Effector memory CD8-positive, alpha-beta T cell (primary cell): Measurements from ENCODE around the gene CLN6.

ENCODE experiments used
- ATAC-seq: fragments of 150-1000 bp; cut with Tn5 transposase; replicated peaks from 2 replicates; pipeline ENCODE4 v1.10.0; 2021; ENCODE audit warnings: mild to moderate bottlenecking, moderate library complexity
- DNase-seq, 3 experiments: peaks; one replicate each; pipeline ENCODE4 v3.0.0; 2021
- H3K27ac Mint-ChIP-seq, 2 donors: one replicate each; pipeline ENCODE4 v1.8.0; 2022; ENCODE audit warnings: mild to moderate bottlenecking in 2 of 2, mixed read lengths in 2 of 2, moderate library complexity in 2 of 2
- H3K27me3 Mint-ChIP-seq, 2 donors: one replicate each; pipeline ENCODE4 v1.8.0; 2022; ENCODE audit warnings: mixed read lengths in 2 of 2
- H3K36me3 Mint-ChIP-seq: one replicate; pipeline ENCODE4 v1.8.0; 2022; ENCODE audit warnings: mild to moderate bottlenecking, moderate library complexity, mixed read lengths; ENCODE audit not compliant: insufficient read depth
- H3K4me1 Mint-ChIP-seq, 2 donors: one replicate each; pipeline ENCODE4 v1.8.0; 2022; ENCODE audit warnings: low read depth in 2 of 2, mixed read lengths in 2 of 2
- H3K4me3 Mint-ChIP-seq, 2 donors: one replicate each; pipeline ENCODE4 v1.8.0; 2022; ENCODE audit warnings: mild to moderate bottlenecking in 2 of 2, mixed read lengths in 2 of 2, moderate library complexity in 2 of 2
- H3K9me3 Mint-ChIP-seq, 2 donors: one replicate each; pipeline ENCODE4 v1.8.0; 2022; ENCODE audit warnings: mixed read lengths in 2 of 2
- total RNA-seq, 9 experiments: gene quantifications; one replicate each; lab custom pipeline; 2026; lab: John Stamatoyannopoulos, UW

CLN6 gene
- 4.7 to 28.5 (median 16.6) reads per million in 9 experiments for total RNA-seq

GRCh38 chr15:68229386-68230156 lies at the start of gene CLN6:
TSS of gene CLN6 (minus strand) at chr15:68229728. CDS start at chr15:68229584, 144 bp downstream.
- H3K27me3 Mint-ChIP-seq: peaks cover 13 to 16% of the 10 kb centered on the region in 2 donors
- peak within 1 kb of the TSS; percentile 87 to 94 for H3K4me3 Mint-ChIP-seq
- H3K27ac Mint-ChIP-seq: peak within 1 kb of the TSS; percentile 91 to 92
- peak; percentile 80 for ATAC-seq
- H3K4me1 Mint-ChIP-seq: peaks cover 23 to 25% of the 10 kb centered on the region in 2 donors
- peaks cover 6% of the 10 kb centered on the region for H3K36me3 Mint-ChIP-seq
- no peaks in the 10 kb centered on the region for H3K9me3 Mint-ChIP-seq
- peak; percentile 73 to 75 (median 74) for DNase-seq

GRCh38 chr15:68278595-68279405 lies 49.3 kb upstream of the CLN6 start:
- no peaks in the 10 kb centered on the region for H3K27me3 Mint-ChIP-seq
- H3K27ac Mint-ChIP-seq: peak overlapping the region; percentile 100
- ATAC-seq: peak; percentile 23
- H3K9me3 Mint-ChIP-seq: peaks cover 0 to 9% of the 10 kb centered on the region in 2 donors
- peak overlapping the region; percentile 94 to 99 for H3K4me3 Mint-ChIP-seq
- DNase-seq: no peak
- peaks cover 30% of the 10 kb centered on the region for H3K36me3 Mint-ChIP-seq
- H3K4me1 Mint-ChIP-seq: peaks cover 37 to 52% of the 10 kb centered on the region in 2 donors

GRCh38 chr15:68278345-68278594 lies 48.7 kb upstream of the CLN6 start:
- H3K36me3 Mint-ChIP-seq: peaks cover 30% of the 10 kb centered on the region
- DNase-seq: peak in 1 of 3 experiments; percentile 77
- H3K27me3 Mint-ChIP-seq: no peaks in the 10 kb centered on the region
- peak overlapping the region; percentile 94 to 99 for H3K4me3 Mint-ChIP-seq
- H3K9me3 Mint-ChIP-seq: peaks cover 0 to 9% of the 10 kb centered on the region in 2 donors
- ATAC-seq: no peak
- peak overlapping the region; percentile 100 for H3K27ac Mint-ChIP-seq
- peaks cover 36 to 52% of the 10 kb centered on the region in 2 donors for H3K4me1 Mint-ChIP-seq

- Mint-ChIP-seq H3K9me3 (peaks cover 0 to 9% of the 10 kb centered on the region in 2 donors), H3K27ac (peak within 1 kb of the TSS; percentile 100), H3K4me3 (peak within 1 kb of the TSS; percentile 94 to 99), H3K36me3 (peaks cover 30% of the 10 kb centered on the region), H3K27me3 (no peaks in the 10 kb centered on the region), H3K4me1 (peaks cover 36 to 52% of the 10 kb centered on the region in 2 donors)
- peak; percentile 83 to 89 (median 84) for DNase-seq
- ATAC-seq: peak; percentile 77
Measured at GRCh38 chr15:68277603-68278344, 48.2 kb upstream of the CLN6 start, which contains the start of gene FEM1B. TSS of gene FEM1B (plus strand) at chr15:68277745. CDS start at chr15:68278418, 673 bp downstream.

- Mint-ChIP-seq H3K36me3 (peaks cover 30% of the 10 kb centered on the region), H3K27ac (peak overlapping the region; percentile 100), H3K9me3 (peaks cover 0 to 9% of the 10 kb centered on the region in 2 donors), H3K27me3 (no peaks in the 10 kb centered on the region), H3K4me1 (peaks cover 35 to 49% of the 10 kb centered on the region in 2 donors), H3K4me3 (peak overlapping the region; percentile 94 to 99)
- ATAC-seq: peak; percentile 1
- no peak for DNase-seq
Measured at GRCh38 chr15:68277131-68277602, 47.6 kb upstream of the CLN6 start.

- Mint-ChIP-seq H3K4me3 (peak overlapping the region; percentile 94 to 99), H3K36me3 (peaks cover 29% of the 10 kb centered on the region), H3K4me1 (peaks cover 30 to 44% of the 10 kb centered on the region in 2 donors), H3K27me3 (no peaks in the 10 kb centered on the region), H3K9me3 (peaks cover 0 to 9% of the 10 kb centered on the region in 2 donors), H3K27ac (peak overlapping the region; percentile 100)
- no peak for ATAC-seq
- DNase-seq: no peak
Measured at GRCh38 chr15:68276668-68277067, 47.1 kb upstream of the CLN6 start.

GRCh38 chr15:68275165-68275746 lies 45.7 kb upstream of the CLN6 start:
- no peak for DNase-seq

GRCh38 chr15:68274201-68274848 lies 44.8 kb upstream of the CLN6 start:
- no peak overlapping the region for H3K27ac Mint-ChIP-seq
- H3K27me3 Mint-ChIP-seq: no peaks in the 10 kb centered on the region
- DNase-seq: no peak
- no peak for ATAC-seq
- H3K9me3 Mint-ChIP-seq: peaks cover 0 to 9% of the 10 kb centered on the region in 2 donors
- H3K36me3 Mint-ChIP-seq: peaks cover 20% of the 10 kb centered on the region
- peaks cover 18 to 20% of the 10 kb centered on the region in 2 donors for H3K4me1 Mint-ChIP-seq
- no peak overlapping the region for H3K4me3 Mint-ChIP-seq

More at GRCh38 chr15:68275165-68275746, 45.7 kb upstream of the CLN6 start:
- Mint-ChIP-seq H3K4me3 (peak overlapping the region in 1 of 2 donors; percentile 94), H3K27me3 (no peaks in the 10 kb centered on the region), H3K36me3 (peaks cover 24% of the 10 kb centered on the region), H3K9me3 (peaks cover 0 to 9% of the 10 kb centered on the region in 2 donors), H3K4me1 (peaks cover 25 to 29% of the 10 kb centered on the region in 2 donors), H3K27ac (peak overlapping the region in 1 of 2 donors; percentile 8)
- no peak for ATAC-seq

- H3K9me3 Mint-ChIP-seq: peaks cover 0 to 9% of the 10 kb centered on the region in 2 donors
- H3K27ac Mint-ChIP-seq: no peak overlapping the region
- no peak overlapping the region for H3K4me3 Mint-ChIP-seq
- DNase-seq (no peak), ATAC-seq (no peak)
- H3K4me1 Mint-ChIP-seq: peaks cover 10 to 11% of the 10 kb centered on the region in 2 donors
- peaks cover 7% of the 10 kb centered on the region for H3K36me3 Mint-ChIP-seq
- peaks cover 8 to 9% of the 10 kb centered on the region in 2 donors for H3K27me3 Mint-ChIP-seq
Measured at GRCh38 chr15:68272721-68273271, 43.3 kb upstream of the CLN6 start.

- Mint-ChIP-seq H3K27me3 (peaks cover 12 to 17% of the 10 kb centered on the region in 2 donors), H3K4me3 (no peak overlapping the region), H3K36me3 (no peaks in the 10 kb centered on the region), H3K9me3 (peaks cover 0 to 4% of the 10 kb centered on the region in 2 donors), H3K27ac (no peak overlapping the region), H3K4me1 (peaks cover 6% of the 10 kb centered on the region in 2 donors)
- DNase-seq (no peak), ATAC-seq (no peak)
Measured at GRCh38 chr15:68271854-68272471, 42.4 kb upstream of the CLN6 start.

GRCh38 chr15:68268405-68268804 lies 38.9 kb upstream of the CLN6 start:
- no peak for DNase-seq
- no peaks in the 10 kb centered on the region for H3K4me1 Mint-ChIP-seq
- peaks cover 30 to 42% of the 10 kb centered on the region in 2 donors for H3K27me3 Mint-ChIP-seq
- no peak overlapping the region for H3K27ac Mint-ChIP-seq
- no peak for ATAC-seq
- no peaks in the 10 kb centered on the region for H3K9me3 Mint-ChIP-seq
- no peak overlapping the region for H3K4me3 Mint-ChIP-seq
- no peaks in the 10 kb centered on the region for H3K36me3 Mint-ChIP-seq

- ATAC-seq: no peak
- Mint-ChIP-seq H3K36me3 (no peaks in the 10 kb centered on the region), H3K4me3 (no peak overlapping the region)
Measured at GRCh38 chr15:68265674-68266073, 36.1 kb upstream of the CLN6 start.

More at GRCh38 chr15:68265674-68266073, 36.1 kb upstream of the CLN6 start:
- H3K27me3 Mint-ChIP-seq: peaks cover 30 to 58% of the 10 kb centered on the region in 2 donors
- no peak for DNase-seq
- H3K4me1 Mint-ChIP-seq: no peaks in the 10 kb centered on the region
- no peaks in the 10 kb centered on the region for H3K9me3 Mint-ChIP-seq
- no peak overlapping the region for H3K27ac Mint-ChIP-seq
